Nephron progenitor cell (in vitro differentiated cells): ENCODE results near the gene TBCB.

Experiments
- DNase-seq: peaks from one replicate; pipeline ENCODE4 v3.0.0; 2021
- H3K27ac Mint-ChIP-seq: 2 replicates; pipeline ENCODE4 v1.8.0; 2021; ENCODE audit warnings: mild to moderate bottlenecking, moderate library complexity, mixed read lengths
- H3K27me3 Mint-ChIP-seq: 2 replicates; pipeline ENCODE4 v1.8.0; 2021; ENCODE audit warnings: mild to moderate bottlenecking, low read depth, mixed read lengths; ENCODE audit not compliant: poor library complexity
- H3K36me3 Mint-ChIP-seq: 2 replicates; pipeline ENCODE4 v1.8.0; 2021; ENCODE audit warnings: low read depth, mixed read lengths
- H3K4me1 Mint-ChIP-seq: 2 replicates; pipeline ENCODE4 v1.8.0; 2021; ENCODE audit warnings: mixed read lengths
- H3K4me3 Mint-ChIP-seq: 2 replicates; pipeline ENCODE4 v1.8.0; 2021; ENCODE audit warnings: mild to moderate bottlenecking, moderate library complexity, mixed read lengths
- H3K9me3 Mint-ChIP-seq: 2 replicates; pipeline ENCODE4 v1.8.0; 2021; ENCODE audit warnings: mild to moderate bottlenecking, moderate library complexity, mixed read lengths
- CTCF ChIP-seq: fragments of 200-600 bp; sonication (generic); IDR thresholded peaks from 2 replicates; pipeline ENCODE4 v1.5.0; 2021; ENCODE audit warnings: antibody characterized with exemption

Gene TBCB

GRCh38 chr19:36099166-36099785, 16.0 kb upstream of the TBCB start:
- Mint-ChIP-seq H3K4me3 (no peak overlapping the region), H3K36me3 (peaks cover 14% of the 10 kb centered on the region), H3K27ac (no peak overlapping the region), H3K9me3 (no peaks in the 10 kb centered on the region), H3K27me3 (no peaks in the 10 kb centered on the region), H3K4me1 (no peaks in the 10 kb centered on the region)
- no peak for TF ChIP-seq CTCF
- no peak for DNase-seq

GRCh38 chr19:36100476-36100875, 14.8 kb upstream of the TBCB start:
- no peak overlapping the region for H3K4me3 Mint-ChIP-seq
- H3K27me3 Mint-ChIP-seq: no peaks in the 10 kb centered on the region
- no peak for DNase-seq
- no peaks in the 10 kb centered on the region for H3K9me3 Mint-ChIP-seq
- TF ChIP-seq CTCF: no peak
- H3K27ac Mint-ChIP-seq: no peak overlapping the region
- H3K4me1 Mint-ChIP-seq: no peaks in the 10 kb centered on the region
- H3K36me3 Mint-ChIP-seq: peaks cover 14% of the 10 kb centered on the region

- Mint-ChIP-seq H3K9me3 (no peaks in the 10 kb centered on the region), H3K4me1 (no peaks in the 10 kb centered on the region), H3K27me3 (no peaks in the 10 kb centered on the region), H3K36me3 (peaks cover 17% of the 10 kb centered on the region), H3K4me3 (no peak overlapping the region), H3K27ac (no peak overlapping the region)
- no peak for TF ChIP-seq CTCF
- no peak for DNase-seq
These were observed 13.5 kb upstream of the TBCB start for GRCh38 chr19:36101550-36102327.

- Mint-ChIP-seq H3K9me3 (no peaks in the 10 kb centered on the region), H3K27me3 (no peaks in the 10 kb centered on the region), H3K27ac (no peak overlapping the region), H3K4me3 (no peak overlapping the region), H3K4me1 (no peaks in the 10 kb centered on the region), H3K36me3 (peaks cover 10% of the 10 kb centered on the region)
- TF ChIP-seq CTCF: no peak
- DNase-seq: no peak
These were observed 12.1 kb upstream of the TBCB start for GRCh38 chr19:36103040-36103626.

GRCh38 chr19:36103842-36104552, 11.3 kb upstream of the TBCB start:
- peaks cover 5% of the 10 kb centered on the region for H3K36me3 Mint-ChIP-seq
- no peak overlapping the region for H3K4me3 Mint-ChIP-seq
- H3K27me3 Mint-ChIP-seq: no peaks in the 10 kb centered on the region
- no peaks in the 10 kb centered on the region for H3K4me1 Mint-ChIP-seq
- no peaks in the 10 kb centered on the region for H3K9me3 Mint-ChIP-seq
- no peak overlapping the region for H3K27ac Mint-ChIP-seq
- TF ChIP-seq CTCF: no peak
- DNase-seq: no peak
